Endodermal cell (in vitro differentiated cells): ENCODE data around the gene ZNF385A. TPM values are rescaled to one million over a fixed set of nuclear protein-coding genes. Genes with fewer than 3 reads are reported as not detected.

Source experiments
- DNase-seq: peaks from one replicate; pipeline ENCODE4 v3.0.0-alpha.2; 2017
- H3K27ac ChIP-seq: 2 replicates; pipeline ENCODE4 v1.5.1; 2013; ENCODE audit warnings: mild to moderate bottlenecking, low read depth, low read length, moderate library complexity
- H3K27me3 ChIP-seq: 2 replicates; pipeline ENCODE4 v1.6.1; 2013; ENCODE audit warnings: mild to moderate bottlenecking, low read length, moderate library complexity; ENCODE audit not compliant: insufficient read depth, control insufficient read depth, poor library complexity, severe bottlenecking
- H3K36me3 ChIP-seq: 2 replicates; pipeline ENCODE4 v1.7.0; 2013; ENCODE audit warnings: mild to moderate bottlenecking, low read length, moderate library complexity; ENCODE audit not compliant: control insufficient read depth, insufficient read depth
- H3K4me1 ChIP-seq: one replicate; pipeline ENCODE4 v1.7.0; 2013; ENCODE audit warnings: low read length; ENCODE audit not compliant: control insufficient read depth, insufficient read depth
- H3K4me3 ChIP-seq: 2 replicates; pipeline ENCODE4 v1.5.1; 2013; ENCODE audit warnings: mild to moderate bottlenecking, low read length, moderate library complexity
- H3K9ac ChIP-seq: 2 replicates; pipeline ENCODE4 v1.6.1; 2013; ENCODE audit warnings: mild to moderate bottlenecking, low read length, moderate library complexity; ENCODE audit not compliant: poor library complexity, severe bottlenecking; ENCODE audit errors: extremely low read depth
- H3K9me3 ChIP-seq: 2 replicates; pipeline ENCODE4 v1.6.1; 2013; ENCODE audit warnings: mild to moderate bottlenecking, low read length, moderate library complexity; ENCODE audit not compliant: control insufficient read depth
- H3K27ac Mint-ChIP-seq: 2 replicates; pipeline ENCODE4 v1.8.0; 2020; ENCODE audit warnings: mixed read lengths
- H3K27me3 Mint-ChIP-seq: 2 replicates; pipeline ENCODE4 v1.8.0; 2021; ENCODE audit warnings: mild to moderate bottlenecking, mixed read lengths; ENCODE audit not compliant: insufficient read depth
- H3K36me3 Mint-ChIP-seq: 2 replicates; pipeline ENCODE4 v1.8.0; 2020; ENCODE audit warnings: low read depth, mixed read lengths
- H3K4me1 Mint-ChIP-seq: 2 replicates; pipeline ENCODE4 v1.8.0; 2020; ENCODE audit warnings: mixed read lengths
- H3K4me3 Mint-ChIP-seq: 2 replicates; pipeline ENCODE4 v1.8.0; 2020; ENCODE audit warnings: mild to moderate bottlenecking, moderate library complexity, mixed read lengths
- H3K9me3 Mint-ChIP-seq: 2 replicates; pipeline ENCODE4 v1.8.0; 2020; ENCODE audit warnings: mild to moderate bottlenecking, mixed read lengths
- CTCF ChIP-seq: fragments of 200-600 bp; sonication (generic); conservative IDR thresholded peaks from 2 replicates; pipeline ENCODE4 v1.5.0; 2021; ENCODE audit warnings: antibody characterized with exemption, mild to moderate bottlenecking
- WGBS, 2 experiments: methylation state at CpG; one replicate each; pipeline versions ENCODE4 v1.1.5 to v1.1.7; 2013; ENCODE audit warnings: missing lambda C conversion rate in 2 of 2, mixed read lengths in 1 of 2; ENCODE audit not compliant: insufficient coverage in 1 of 2, insufficient read length in 1 of 2; 5-methylcytosine and 5-hydroxymethylcytosine counted together
- total RNA-seq, 2 donors: library from RNA; stranded (reverse); fragmentation: NEBNext Ultra II Directional in 1 of 2; extraction: Animal tissue kit (Norgen Biotek cat#: 25700) in 1 of 2; gene quantifications; 2 replicates in 1 of 2; 3 replicates in 1 of 2; pipeline ENCODE4 v1.2.1, GENCODE V29; 2021

ZNF385A gene
- total RNA-seq, 2 donors from 2014 or later = 10.5 to 16.3 TPM

GRCh38 chr12:54421175-54421878 is 36.8 kb upstream of the ZNF385A start:
- Mint-ChIP-seq H3K27ac (peak overlapping the region; percentile 49), H3K27me3 (peaks cover 22% of the 10 kb centered on the region), H3K9me3 (no peaks in the 10 kb centered on the region), H3K36me3 (no peaks in the 10 kb centered on the region), H3K4me3 (peak overlapping the region; percentile 96), H3K4me1 (peaks cover 56% of the 10 kb centered on the region)
- no peak for DNase-seq
- Histone ChIP-seq H3K9ac (no peak overlapping the region), H3K27me3 (peaks cover 17% of the 10 kb centered on the region), H3K4me1 (peaks cover 8% of the 10 kb centered on the region), H3K27ac (no peak overlapping the region), H3K9me3 (no peaks in the 10 kb centered on the region), H3K36me3 (no peaks in the 10 kb centered on the region), H3K4me3 (peak overlapping the region; percentile 93)
- no peak for TF ChIP-seq CTCF
- WGBS, 2 experiments = 69 to 86% methylated on average over 2 to 4 of the region's 4 CpGs

- H3K36me3 Mint-ChIP-seq = peaks cover 1% of the 10 kb centered on the region
- Histone ChIP-seq H3K27ac (no peak overlapping the region), H3K9me3 (no peaks in the 10 kb centered on the region), H3K27me3 (peaks cover 14% of the 10 kb centered on the region), H3K4me1 (peaks cover 8% of the 10 kb centered on the region), H3K4me3 (peak overlapping the region; percentile 93), H3K36me3 (no peaks in the 10 kb centered on the region), H3K9ac (no peak overlapping the region)
- H3K27ac Mint-ChIP-seq = peak overlapping the region; percentile 90
- peak overlapping the region; percentile 96 for H3K4me3 Mint-ChIP-seq
- H3K27me3 Mint-ChIP-seq = peaks cover 17% of the 10 kb centered on the region
- TF ChIP-seq CTCF = no peak
- peak; percentile 76 for DNase-seq
- WGBS, 2 experiments = 13 to 31% methylated on average over 1 to 2 of the region's 2 CpGs
- peaks cover 55% of the 10 kb centered on the region for H3K4me1 Mint-ChIP-seq
- H3K9me3 Mint-ChIP-seq = no peaks in the 10 kb centered on the region
Measured at GRCh38 chr12:54420766-54421144, 36.2 kb upstream of the ZNF385A start.

- H3K4me1 ChIP-seq = peaks cover 12% of the 10 kb centered on the region
- peak within 1 kb of the TSS; percentile 96 for H3K4me3 Mint-ChIP-seq
- no peaks in the 10 kb centered on the region for H3K9me3 Mint-ChIP-seq
- H3K27ac Mint-ChIP-seq = peak within 1 kb of the TSS; percentile 90
- peaks cover 10% of the 10 kb centered on the region for H3K36me3 Mint-ChIP-seq
- H3K36me3 ChIP-seq = no peaks in the 10 kb centered on the region
- H3K9ac ChIP-seq = peak within 1 kb of the TSS; percentile 82
- TF ChIP-seq CTCF = no peak
- WGBS, 2 experiments = 6 to 13% methylated on average over 16 to 43 of the region's 46 CpGs
- DNase-seq = peak; percentile 90
- peaks cover 52% of the 10 kb centered on the region for H3K4me1 Mint-ChIP-seq
- H3K27me3 ChIP-seq = no peaks in the 10 kb centered on the region
- H3K27me3 Mint-ChIP-seq = peaks cover 6% of the 10 kb centered on the region
- H3K9me3 ChIP-seq = no peaks in the 10 kb centered on the region
- peak within 1 kb of the TSS; percentile 93 for H3K4me3 ChIP-seq
- H3K27ac ChIP-seq = no peak within 1 kb of the TSS
Measured at GRCh38 chr12:54419088-54419887, 34.8 kb upstream of the ZNF385A start, which contains the start of gene ITGA5. ITGA5 (minus strand) TSS chr12:54419266; CDS start chr12:54419198, 68 bp downstream.
